ENCODE measurements around the gene RNF38.
"Not testable (repeated sequence)": the region's sequence is repeated elsewhere in the genome, so short reads cannot be mapped to it uniquely, and the experiment has no call there.

Gene RNF38

GRCh38 chr9:36426348-36426747 is 26.3 kb upstream of the RNF38 start:
- TF ChIP-seq SUZ12 (IDR thresholded peaks at IDR 0.05; ENCODE audit: extremely low read depth, insufficient read depth, insufficient read length) (no peak), ZNF274 (IDR thresholded peaks at IDR 0.05; ENCODE audit: low read depth, low read length) (no peak), YY1 (IDR thresholded peaks at IDR 0.05; ENCODE audit: insufficient read depth, insufficient read length) (no peak)
- Histone ChIP-seq H3K36me3 (ENCODE audit: insufficient read depth, insufficient read length, low read length) (peaks cover 20% of the 10 kb centered on the region), H3K9me3 (ENCODE audit: insufficient read depth, low read length) (no peaks in the 10 kb centered on the region), H3K9ac (ENCODE audit: insufficient read length, low read depth) (no peak overlapping the region), H3K4me3 (ENCODE audit: insufficient read length, low read depth) (no peak overlapping the region), H3K27me3 (ENCODE audit: insufficient read depth, insufficient read length) (no peaks in the 10 kb centered on the region), H3K4me1 (ENCODE audit: insufficient read depth, insufficient read length) (no peaks in the 10 kb centered on the region)
- DNase-seq (ENCODE audit: low read depth, low spot score): no peak

DNA sequence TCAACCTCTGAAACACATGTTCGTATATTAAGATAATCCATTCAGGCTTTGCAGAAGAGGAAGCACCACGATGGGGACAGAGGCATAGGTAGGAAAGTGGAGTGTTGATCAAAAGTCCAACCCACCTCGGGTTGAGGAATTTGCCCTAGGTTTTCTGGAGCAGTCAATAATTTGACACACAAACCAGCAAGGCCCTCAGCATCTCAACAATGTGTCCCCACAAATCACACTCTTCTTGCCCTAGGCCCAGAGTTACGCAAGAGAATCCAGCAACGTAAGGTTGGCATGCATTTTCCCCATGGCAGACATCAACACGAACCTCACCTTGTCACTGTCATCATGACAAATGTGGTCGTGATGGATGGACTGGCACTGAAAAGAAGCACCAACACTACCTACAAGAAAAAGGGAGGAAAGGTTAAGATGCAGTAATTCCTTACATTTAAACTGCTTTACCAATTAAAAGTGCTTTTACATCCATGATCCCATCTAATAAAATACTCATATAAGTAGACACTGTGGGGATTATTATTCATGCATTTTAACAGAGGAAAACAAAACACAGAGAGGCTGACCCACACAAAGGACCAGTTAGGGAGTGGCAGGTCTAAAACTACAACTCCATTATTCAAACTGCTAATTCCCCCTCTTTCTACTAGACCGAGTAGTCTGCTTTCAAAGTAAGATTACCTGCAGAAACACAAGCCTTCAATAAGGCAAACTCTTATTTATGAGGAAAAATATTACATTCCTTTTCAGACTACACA is 24.4 kb upstream of the RNF38 start:
- Histone ChIP-seq H3K4me3 (ENCODE audit: insufficient read length, low read depth) (no peak overlapping the region), H3K27me3 (ENCODE audit: insufficient read depth, insufficient read length) (no peaks in the 10 kb centered on the region), H3K9ac (ENCODE audit: insufficient read length, low read depth) (no peak overlapping the region), H3K9me3 (ENCODE audit: insufficient read depth, low read length) (no peaks in the 10 kb centered on the region), H3K36me3 (ENCODE audit: insufficient read depth, insufficient read length, low read length) (peaks cover 15% of the 10 kb centered on the region), H3K4me1 (ENCODE audit: insufficient read depth, insufficient read length) (no peaks in the 10 kb centered on the region)
- no peak for DNase-seq (ENCODE audit: low read depth, low spot score)
- TF ChIP-seq YY1 (IDR thresholded peaks at IDR 0.05; ENCODE audit: insufficient read depth, insufficient read length) (no peak), ZNF274 (IDR thresholded peaks at IDR 0.05; ENCODE audit: low read depth, low read length) (no peak), SUZ12 (IDR thresholded peaks at IDR 0.05; ENCODE audit: extremely low read depth, insufficient read depth, insufficient read length) (no peak)

- no peak overlapping the region for H3K9ac ChIP-seq (ENCODE audit: insufficient read length, low read depth)
- no peaks in the 10 kb centered on the region for H3K4me1 ChIP-seq (ENCODE audit: insufficient read depth, insufficient read length)
- no peak overlapping the region for H3K4me3 ChIP-seq (ENCODE audit: insufficient read length, low read depth)
- H3K36me3 ChIP-seq (ENCODE audit: insufficient read depth, insufficient read length, low read length): peaks cover 8% of the 10 kb centered on the region
- TF ChIP-seq ZNF274 (IDR thresholded peaks at IDR 0.05; ENCODE audit: low read depth, low read length) (no peak), YY1 (IDR thresholded peaks at IDR 0.05; ENCODE audit: insufficient read depth, insufficient read length) (no peak), SUZ12 (IDR thresholded peaks at IDR 0.05; ENCODE audit: extremely low read depth, insufficient read depth, insufficient read length) (no peak)
- DNase-seq (ENCODE audit: low read depth, low spot score): no peak
- no peaks in the 10 kb centered on the region for H3K9me3 ChIP-seq (ENCODE audit: insufficient read depth, low read length)
- no peaks in the 10 kb centered on the region for H3K27me3 ChIP-seq (ENCODE audit: insufficient read depth, insufficient read length)
Measured at GRCh38 chr9:36423206-36423605, 23.1 kb upstream of the RNF38 start.

GRCh38 chr9:36416890-36417289 is 16.8 kb upstream of the RNF38 start:
- no peaks in the 10 kb centered on the region for H3K4me1 ChIP-seq (ENCODE audit: insufficient read depth, insufficient read length)
- no peaks in the 10 kb centered on the region for H3K27me3 ChIP-seq (ENCODE audit: insufficient read depth, insufficient read length)
- TF ChIP-seq YY1 (IDR thresholded peaks at IDR 0.05; ENCODE audit: insufficient read depth, insufficient read length): no peak
- TF ChIP-seq SUZ12 (IDR thresholded peaks at IDR 0.05; ENCODE audit: extremely low read depth, insufficient read depth, insufficient read length): no peak
- TF ChIP-seq ZNF274 (IDR thresholded peaks at IDR 0.05; ENCODE audit: low read depth, low read length): no peak
- H3K9ac ChIP-seq (ENCODE audit: insufficient read length, low read depth): no peak overlapping the region
- no peak overlapping the region for H3K4me3 ChIP-seq (ENCODE audit: insufficient read length, low read depth)
- no peak for DNase-seq (ENCODE audit: low read depth, low spot score)
- H3K36me3 ChIP-seq (ENCODE audit: insufficient read depth, insufficient read length, low read length): peaks cover 3% of the 10 kb centered on the region
- no peaks in the 10 kb centered on the region for H3K9me3 ChIP-seq (ENCODE audit: insufficient read depth, low read length)

DNA sequence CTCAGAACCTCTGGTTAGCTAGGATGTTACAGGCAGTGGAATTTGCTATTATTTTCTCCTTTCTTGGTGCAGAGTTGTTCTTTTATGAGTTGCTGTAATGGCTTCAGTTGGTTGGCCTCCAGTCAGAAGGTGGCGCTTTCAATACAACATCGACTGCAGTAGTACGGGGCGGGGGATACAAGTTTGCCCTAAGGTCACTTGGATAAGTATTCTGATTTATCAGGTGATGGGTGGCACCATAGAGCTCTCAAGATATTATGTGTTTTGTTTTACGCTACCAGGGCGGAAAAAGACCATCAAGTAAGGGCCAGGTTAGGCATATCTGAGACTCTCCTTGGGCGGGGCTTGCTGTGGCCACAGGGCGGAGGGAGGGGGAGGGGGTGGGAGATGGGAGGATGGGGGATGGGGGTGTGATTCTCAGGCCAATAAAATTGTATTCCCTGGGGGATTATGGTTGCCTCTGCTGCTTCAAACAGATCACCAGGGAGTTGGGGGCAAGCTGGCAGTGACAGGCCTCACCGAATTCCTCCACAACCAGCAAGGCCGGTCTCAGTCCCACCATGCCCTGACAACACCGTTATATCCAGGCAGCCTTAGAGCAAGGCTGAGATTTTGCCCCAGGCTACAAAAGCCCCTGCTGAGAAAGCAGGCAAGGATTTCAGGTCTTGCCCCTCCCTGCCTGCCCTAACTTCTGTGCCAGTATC is 15.9 kb upstream of the RNF38 start:
- H3K4me1 ChIP-seq (ENCODE audit: insufficient read depth, insufficient read length): no peaks in the 10 kb centered on the region

DNA sequence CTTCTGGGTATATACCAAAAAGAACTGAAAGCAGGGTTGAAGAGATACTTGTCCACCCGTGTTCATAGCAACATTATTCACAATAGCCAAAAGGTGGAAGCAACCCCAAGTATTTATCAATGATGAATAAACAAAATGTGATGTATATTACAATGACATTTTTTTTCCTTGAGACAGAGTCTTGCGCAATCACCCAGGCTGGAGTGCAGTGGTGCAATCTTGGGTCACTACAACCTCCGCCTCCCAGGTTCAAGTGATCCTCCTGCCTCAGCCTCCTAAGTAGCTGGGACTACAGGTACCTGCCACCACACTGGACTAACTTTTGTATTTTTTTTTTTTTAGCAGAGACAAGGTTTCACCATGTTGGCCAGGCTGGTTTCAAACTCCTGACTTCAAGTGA is 11.3 kb upstream of the RNF38 start:
- not testable (repeated sequence) for H3K9me3 ChIP-seq (ENCODE audit: insufficient read depth, low read length); H3K4me1 ChIP-seq (ENCODE audit: insufficient read depth, insufficient read length); DNase-seq (ENCODE audit: low read depth, low spot score); H3K27me3 ChIP-seq (ENCODE audit: insufficient read depth, insufficient read length); H3K9ac ChIP-seq (ENCODE audit: insufficient read length, low read depth); H3K36me3 ChIP-seq (ENCODE audit: insufficient read depth, insufficient read length, low read length); H3K4me3 ChIP-seq (ENCODE audit: insufficient read length, low read depth)

More for the DNA sequence above, 15.9 kb upstream of the RNF38 start:
- no peaks in the 10 kb centered on the region for H3K36me3 ChIP-seq (ENCODE audit: insufficient read depth, insufficient read length, low read length)
- H3K4me3 ChIP-seq (ENCODE audit: insufficient read length, low read depth): no peak overlapping the region
- no peaks in the 10 kb centered on the region for H3K27me3 ChIP-seq (ENCODE audit: insufficient read depth, insufficient read length)
- DNase-seq (ENCODE audit: low read depth, low spot score): no peak
- TF ChIP-seq YY1 (IDR thresholded peaks at IDR 0.05; ENCODE audit: insufficient read depth, insufficient read length) (no peak), ZNF274 (IDR thresholded peaks at IDR 0.05; ENCODE audit: low read depth, low read length) (no peak), SUZ12 (IDR thresholded peaks at IDR 0.05; ENCODE audit: extremely low read depth, insufficient read depth, insufficient read length) (no peak)
- H3K9ac ChIP-seq (ENCODE audit: insufficient read length, low read depth): no peak overlapping the region
- H3K9me3 ChIP-seq (ENCODE audit: insufficient read depth, low read length): no peaks in the 10 kb centered on the region

GRCh38 chr9:36409076-36409475 is 9.0 kb upstream of the RNF38 start:
- not testable (repeated sequence) for H3K9ac ChIP-seq (ENCODE audit: insufficient read length, low read depth); H3K9me3 ChIP-seq (ENCODE audit: insufficient read depth, low read length)

More at GRCh38 chr9:36409076-36409475, 9.0 kb upstream of the RNF38 start:
- not testable (repeated sequence) for H3K36me3 ChIP-seq (ENCODE audit: insufficient read depth, insufficient read length, low read length); DNase-seq (ENCODE audit: low read depth, low spot score); H3K4me3 ChIP-seq (ENCODE audit: insufficient read length, low read depth); H3K4me1 ChIP-seq (ENCODE audit: insufficient read depth, insufficient read length); H3K27me3 ChIP-seq (ENCODE audit: insufficient read depth, insufficient read length)

All from NT2/D1 (cell line).